Mesendoderm (in vitro differentiated cells): ENCODE results near the gene FILIP1.

ENCODE experiments used
- DNase-seq: peaks from one replicate; pipeline ENCODE4 v3.0.0; 2013
- H2AK5ac ChIP-seq: 2 replicates; pipeline ENCODE4 v1.6.1; 2013; ENCODE audit warnings: low read length, inconsistent platforms
- H2BK120ac ChIP-seq: 2 replicates; pipeline ENCODE4 v1.6.1; 2013; ENCODE audit warnings: low read depth, mild to moderate bottlenecking, low read length, moderate library complexity, mixed read lengths
- H2BK15ac ChIP-seq: replicated peaks from 2 replicates; pipeline ENCODE4 v1.6.1; 2013; ENCODE audit warnings: low read depth, mild to moderate bottlenecking, moderate library complexity
- H2BK5ac ChIP-seq: 2 replicates; pipeline ENCODE4 v1.6.1; 2013; ENCODE audit warnings: low read length, inconsistent platforms
- H3K18ac ChIP-seq: 2 replicates; pipeline ENCODE4 v1.6.1; 2013; ENCODE audit warnings: mild to moderate bottlenecking, low read length, mixed read lengths
- H3K23ac ChIP-seq: one replicate; pipeline ENCODE4 v1.6.1; 2013; ENCODE audit warnings: low read length
- H3K27ac ChIP-seq: 2 replicates; pipeline ENCODE4 v1.5.1; 2013; ENCODE audit warnings: low read depth, mild to moderate bottlenecking, inconsistent platforms, low read length, moderate library complexity
- H3K27me3 ChIP-seq: 2 replicates; pipeline ENCODE4 v1.6.1; 2013; ENCODE audit warnings: low read length, control low read depth, mild to moderate bottlenecking, inconsistent platforms; ENCODE audit not compliant: insufficient read depth, poor library complexity
- H3K36me3 ChIP-seq: 2 replicates; pipeline ENCODE4 v1.6.1; 2013; ENCODE audit warnings: low read length, inconsistent platforms; ENCODE audit not compliant: control insufficient read depth, insufficient read depth
- H3K4ac ChIP-seq: one replicate; pipeline ENCODE4 v1.6.1; 2013; ENCODE audit warnings: low read depth, mild to moderate bottlenecking, low read length, moderate library complexity
- H3K4me1 ChIP-seq: 2 replicates; pipeline ENCODE4 v1.6.1; 2013; ENCODE audit warnings: low read depth, low read length, inconsistent platforms; ENCODE audit not compliant: control insufficient read depth
- H3K4me2 ChIP-seq: 2 replicates; pipeline ENCODE4 v1.6.1; 2013; ENCODE audit warnings: low read length
- H3K4me3 ChIP-seq: 2 replicates; pipeline ENCODE4 v1.5.1; 2013; ENCODE audit warnings: mild to moderate bottlenecking, low read length
- H3K56ac ChIP-seq: one replicate; pipeline ENCODE4 v1.6.1; 2013; ENCODE audit warnings: low read length
- H3K79me1 ChIP-seq: 2 replicates; pipeline ENCODE4 v1.6.1; 2013; ENCODE audit warnings: low read length, inconsistent platforms
- H3K79me2 ChIP-seq: 2 replicates; pipeline ENCODE4 v1.6.1; 2013; ENCODE audit warnings: mild to moderate bottlenecking, low read length; ENCODE audit not compliant: control insufficient read depth, insufficient read depth
- H3K9ac ChIP-seq: 2 replicates; pipeline ENCODE4 v1.6.1; 2013; ENCODE audit warnings: low read length, inconsistent platforms
- H4K5ac ChIP-seq: one replicate; pipeline ENCODE4 v1.6.1; 2013; ENCODE audit warnings: low read length
- H4K8ac ChIP-seq: one replicate; pipeline ENCODE4 v1.6.1; 2013; ENCODE audit warnings: low read depth, mild to moderate bottlenecking, control low read depth, low read length, moderate library complexity
- WGBS: extraction: QIAGEN DNeasy Blood & Tissue Kit; methylation state at CpG from one replicate; pipeline ENCODE4 v1.1.7; 2013; ENCODE audit warnings: low lambda C conversion rate, missing lambda C conversion rate; ENCODE audit not compliant: insufficient coverage; ENCODE audit errors: extremely low coverage; 5-methylcytosine and 5-hydroxymethylcytosine counted together

FILIP1 gene

GRCh38 chr6:75283907-75284631, 209.5 kb downstream of the FILIP1 start:
- Histone ChIP-seq H3K27ac (peak overlapping the region; percentile 53), H3K4me1 (peaks cover 2% of the 10 kb centered on the region), H3K23ac (peak overlapping the region; percentile 80), H2BK120ac (no peak overlapping the region), H3K9ac (peak overlapping the region; percentile 92), H2AK5ac (no peak overlapping the region), H3K4ac (no peak overlapping the region), H3K79me1 (peaks cover 1% of the 10 kb centered on the region), H3K56ac (peak overlapping the region; percentile 99), H2BK15ac (no peak overlapping the region), H3K36me3 (no peaks in the 10 kb centered on the region), H4K8ac (no peak overlapping the region), H3K18ac (no peak overlapping the region), H2BK5ac (no peak overlapping the region), H4K5ac (no peak overlapping the region), H3K4me3 (peak overlapping the region; percentile 98), H3K27me3 (no peaks in the 10 kb centered on the region), H3K79me2 (peaks cover 23% of the 10 kb centered on the region), H3K4me2 (peak overlapping the region; percentile 73)
- no CpG with 5 or more reads among the region's 36 CpGs for WGBS
- DNase-seq: peak; percentile 73

GRCh38 chr6:75282706-75283105, 210.9 kb downstream of the FILIP1 start:
- Histone ChIP-seq H2AK5ac (no peak overlapping the region), H3K27me3 (no peaks in the 10 kb centered on the region), H2BK120ac (no peak overlapping the region), H3K9ac (peak overlapping the region; percentile 48), H4K8ac (no peak overlapping the region), H3K23ac (no peak overlapping the region), H3K4me1 (peaks cover 2% of the 10 kb centered on the region), H4K5ac (no peak overlapping the region), H2BK15ac (no peak overlapping the region), H3K4ac (no peak overlapping the region), H3K4me3 (no peak overlapping the region), H3K27ac (no peak overlapping the region), H3K36me3 (no peaks in the 10 kb centered on the region), H3K4me2 (peak overlapping the region; percentile 66), H3K79me2 (peaks cover 30% of the 10 kb centered on the region), H2BK5ac (no peak overlapping the region), H3K56ac (peak overlapping the region; percentile 49), H3K18ac (no peak overlapping the region), H3K79me1 (peaks cover 1% of the 10 kb centered on the region)
- no CpG with 5 or more reads among the region's 2 CpGs for WGBS
- peak; percentile 40 for DNase-seq

- no peak overlapping the region for H3K56ac ChIP-seq
- H3K4me2 ChIP-seq: no peak overlapping the region
- no peak overlapping the region for H3K9ac ChIP-seq
- no peak overlapping the region for H3K27ac ChIP-seq
- H3K23ac ChIP-seq: no peak overlapping the region
- H2AK5ac ChIP-seq: no peak overlapping the region
- no peak overlapping the region for H3K18ac ChIP-seq
- no peak overlapping the region for H2BK120ac ChIP-seq
- peaks cover 3% of the 10 kb centered on the region for H3K79me1 ChIP-seq
- H2BK15ac ChIP-seq: no peak overlapping the region
- peaks cover 36% of the 10 kb centered on the region for H3K79me2 ChIP-seq
- no peak overlapping the region for H2BK5ac ChIP-seq
- H3K36me3 ChIP-seq: no peaks in the 10 kb centered on the region
- no peak overlapping the region for H3K4ac ChIP-seq
- no peaks in the 10 kb centered on the region for H3K27me3 ChIP-seq
- DNase-seq: no peak
- H3K4me3 ChIP-seq: no peak overlapping the region
- peaks cover 2% of the 10 kb centered on the region for H3K4me1 ChIP-seq
- H4K8ac ChIP-seq: no peak overlapping the region
- H4K5ac ChIP-seq: no peak overlapping the region
Observed at GRCh38 chr6:75281653-75282052, 211.9 kb downstream of the FILIP1 start.

- no peak overlapping the region for H3K23ac ChIP-seq
- no peak for DNase-seq
- no peak overlapping the region for H3K4ac ChIP-seq
- H2BK120ac ChIP-seq: no peak overlapping the region
- no peak overlapping the region for H2BK15ac ChIP-seq
- peaks cover 2% of the 10 kb centered on the region for H3K4me1 ChIP-seq
- H3K36me3 ChIP-seq: no peaks in the 10 kb centered on the region
- no peak overlapping the region for H2BK5ac ChIP-seq
- H3K4me3 ChIP-seq: no peak overlapping the region
- H3K27ac ChIP-seq: no peak overlapping the region
- peaks cover 46% of the 10 kb centered on the region for H3K79me2 ChIP-seq
- H2AK5ac ChIP-seq: no peak overlapping the region
- no peak overlapping the region for H3K18ac ChIP-seq
- no peak overlapping the region for H3K56ac ChIP-seq
- H4K8ac ChIP-seq: no peak overlapping the region
- no peaks in the 10 kb centered on the region for H3K27me3 ChIP-seq
- peaks cover 6% of the 10 kb centered on the region for H3K79me1 ChIP-seq
- H4K5ac ChIP-seq: no peak overlapping the region
- 100% methylated on average over 1 of the region's 4 CpGs for WGBS
- no peak overlapping the region for H3K9ac ChIP-seq
- H3K4me2 ChIP-seq: no peak overlapping the region
Observed at GRCh38 chr6:75280131-75280855, 213.3 kb downstream of the FILIP1 start.

GRCh38 chr6:75279418-75279817, 214.2 kb downstream of the FILIP1 start:
- Histone ChIP-seq H3K36me3 (no peaks in the 10 kb centered on the region), H3K27me3 (no peaks in the 10 kb centered on the region), H4K8ac (no peak overlapping the region), H3K23ac (no peak overlapping the region), H3K4me2 (no peak overlapping the region), H2AK5ac (no peak overlapping the region), H2BK15ac (no peak overlapping the region), H3K27ac (no peak overlapping the region), H3K18ac (no peak overlapping the region), H3K79me2 (peaks cover 51% of the 10 kb centered on the region), H2BK120ac (no peak overlapping the region), H4K5ac (no peak overlapping the region), H3K79me1 (peaks cover 6% of the 10 kb centered on the region), H2BK5ac (no peak overlapping the region), H3K4me3 (no peak overlapping the region), H3K4ac (no peak overlapping the region), H3K4me1 (peaks cover 2% of the 10 kb centered on the region), H3K9ac (no peak overlapping the region), H3K56ac (no peak overlapping the region)
- DNase-seq: no peak
- no CpG with 5 or more reads among the region's 2 CpGs for WGBS
